IMR-90 (cell line): ENCODE results near the gene UNC13B. TPM values are rescaled to one million over a fixed set of nuclear protein-coding genes. Genes with fewer than 3 reads are reported as not detected.

Source experiments
- ATAC-seq: fragments of 200-7000 bp; cut with Tn5 transposase; 2 replicates; pipeline ENCODE4 v1.9.1; 2020; ENCODE audit warnings: low read depth, mild to moderate bottlenecking, moderate library complexity
- BruUV-seq: library from RNA; stranded (reverse); fragments of 400-500 nt; replicated peaks from 2 replicates; lab custom pipeline; 2021; lab: Mats Ljungman, UMichigan
- CTCF ChIA-PET: fragments of 300-600 bp; formaldehyde crosslinking; extraction: SDS; loops from one replicate; lab custom pipeline; 2021; ENCODE audit warnings: antibody characterized with exemption; lab: Yijun Ruan, JAX
- POLR2A ChIA-PET: fragments of 300-600 bp; sonication (Branson Sonifier 250); formaldehyde crosslinking; loops from one replicate; lab custom pipeline; 2022; ENCODE audit warnings: antibody characterized with exemption; ENCODE audit not compliant: unreplicated experiment; lab: Charles Lee
- DNase-seq: peaks from one replicate; pipeline ENCODE4 v3.0.0; 2013
- H2AFZ ChIP-seq: replicated peaks from 2 replicates; pipeline ENCODE3; 2013; ENCODE audit warnings: low read length, mild to moderate bottlenecking; ENCODE audit not compliant: poor library complexity
- H2AK5ac ChIP-seq: 2 replicates; pipeline ENCODE4 v1.6.1; 2013; ENCODE audit warnings: low read depth, low read length, inconsistent platforms
- H2AK9ac ChIP-seq: replicated peaks from 2 replicates; pipeline ENCODE3; 2013; ENCODE audit warnings: mild to moderate bottlenecking, low read depth, low read length, moderate library complexity; ENCODE audit not compliant: poor library complexity
- H2BK120ac ChIP-seq: 2 replicates; pipeline ENCODE4 v1.6.1; 2013; ENCODE audit warnings: low read depth, low read length, inconsistent platforms
- H2BK15ac ChIP-seq: 3 replicates; pipeline ENCODE4 v1.6.1; 2013; ENCODE audit warnings: low read depth, low read length, inconsistent platforms
- H2BK20ac ChIP-seq: 2 replicates; pipeline ENCODE4 v1.6.1; 2013; ENCODE audit warnings: low read depth, mild to moderate bottlenecking, inconsistent platforms, low read length, moderate library complexity
- H2BK5ac ChIP-seq: 2 replicates; pipeline ENCODE4 v1.6.1; 2013; ENCODE audit warnings: mild to moderate bottlenecking, low read depth, low read length, inconsistent platforms; ENCODE audit not compliant: poor library complexity, severe bottlenecking
- H3K14ac ChIP-seq: replicated peaks from 2 replicates; pipeline ENCODE4 v1.6.1; 2013; ENCODE audit warnings: low read depth, low read length, inconsistent platforms
- H3K18ac ChIP-seq: 2 replicates; pipeline ENCODE4 v1.6.1; 2013; ENCODE audit warnings: low read depth, low read length, control low read depth
- H3K23ac ChIP-seq: 2 replicates; pipeline ENCODE4 v1.6.1; 2013; ENCODE audit warnings: low read depth, low read length, inconsistent platforms
- H3K27ac ChIP-seq: 2 replicates; pipeline ENCODE4 v1.5.1; 2013; ENCODE audit warnings: mild to moderate bottlenecking, control low read depth, low read length; ENCODE audit not compliant: insufficient read depth
- H3K27me3 ChIP-seq: 2 replicates; pipeline ENCODE4 v1.6.1; 2013; ENCODE audit warnings: low read length; ENCODE audit not compliant: control insufficient read depth, insufficient read depth
- H3K36me3 ChIP-seq: 2 replicates; pipeline ENCODE4 v1.6.1; 2013; ENCODE audit warnings: low read length, mixed read lengths; ENCODE audit not compliant: control insufficient read depth, insufficient read depth
- H3K4ac ChIP-seq: 2 replicates; pipeline ENCODE4 v1.6.1; 2013; ENCODE audit warnings: low read depth, low read length, inconsistent platforms
- H3K4me1 ChIP-seq: 2 replicates; pipeline ENCODE4 v1.6.1; 2013; ENCODE audit warnings: low read length, mixed read lengths; ENCODE audit not compliant: control insufficient read depth, insufficient read depth
- H3K4me2 ChIP-seq: 2 replicates; pipeline ENCODE4 v1.6.1; 2013; ENCODE audit warnings: low read depth, mild to moderate bottlenecking, control low read depth, low read length, moderate library complexity
- H3K4me3 ChIP-seq: 2 replicates; pipeline ENCODE4 v1.5.1; 2013; ENCODE audit warnings: low read depth, mild to moderate bottlenecking, control low read depth, low read length, moderate library complexity; ENCODE audit not compliant: insufficient read depth
- H3K56ac ChIP-seq: 2 replicates; pipeline ENCODE4 v1.6.1; 2013; ENCODE audit warnings: low read length, inconsistent platforms; ENCODE audit not compliant: insufficient read depth; ENCODE audit errors: extremely low read depth
- H3K79me1 ChIP-seq, 2 experiments: 2 replicates each; pipeline ENCODE4 v1.6.1; 2013; ENCODE audit warnings: low read length in 2 of 2, inconsistent platforms in 1 of 2, low read depth in 1 of 2
- H3K9ac ChIP-seq: 2 replicates; pipeline ENCODE4 v1.6.1; 2013; ENCODE audit warnings: low read depth, low read length, control low read depth
- H3K9me1 ChIP-seq: 2 replicates; pipeline ENCODE4 v1.6.1; 2013; ENCODE audit warnings: low read length, inconsistent platforms; ENCODE audit not compliant: insufficient read depth
- H3K9me3 ChIP-seq: 2 replicates; pipeline ENCODE4 v1.6.1; 2013; ENCODE audit warnings: low read length; ENCODE audit not compliant: control insufficient read depth, insufficient read depth
- H4K20me1 ChIP-seq: 2 replicates; pipeline ENCODE4 v1.6.1; 2013; ENCODE audit warnings: low read length, inconsistent platforms; ENCODE audit not compliant: insufficient read depth
- H4K5ac ChIP-seq: 2 replicates; pipeline ENCODE4 v1.6.1; 2013; ENCODE audit warnings: mild to moderate bottlenecking, low read depth, low read length, control low read depth
- H4K8ac ChIP-seq, 2 experiments: 2 replicates each; pipeline ENCODE4 v1.6.1; 2013; ENCODE audit warnings: low read depth in 2 of 2, low read length in 2 of 2, control low read depth in 1 of 2, inconsistent platforms in 1 of 2
- H4K91ac ChIP-seq: 2 replicates; pipeline ENCODE4 v1.6.1; 2013; ENCODE audit warnings: low read depth, low read length, inconsistent platforms; ENCODE audit not compliant: insufficient read depth
- CEBPB ChIP-seq: IDR thresholded peaks from 2 replicates; pipeline ENCODE4 v1.6.1; 2012; ENCODE audit warnings: low read depth, low read length, improper control_type of control experiment
- CHD1 ChIP-seq: IDR thresholded peaks from 2 replicates; pipeline ENCODE4 v1.6.1; 2012; ENCODE audit warnings: low read depth, low read length, improper control_type of control experiment
- FOS ChIP-seq: fragments of 150-350 bp; IDR thresholded peaks from 2 replicates; pipeline ENCODE4 v1.6.1; 2016; ENCODE audit warnings: low read depth, low read length
- WGBS, 2 experiments: methylation state at CpG; one replicate each; pipeline versions ENCODE4 v1.1.5 to v1.1.7; 2013; ENCODE audit warnings: missing lambda C conversion rate in 2 of 2; ENCODE audit not compliant: insufficient read length in 1 of 2; ENCODE audit errors: extremely low coverage in 2 of 2; 5-methylcytosine and 5-hydroxymethylcytosine counted together
- dilution Hi-C: fragments of 300-500 bp; cut with HindIII; formaldehyde crosslinking; loops from one replicate; pipeline ENCODE4 v1.14.3; 2018; ENCODE audit warnings: low sequenced_read_pairs; ENCODE audit not compliant: unreplicated experiment
- in situ Hi-C: fragments of 300-500 bp; cut with MboI; formaldehyde crosslinking; loops from 3 replicates; pipeline ENCODE4 v1.14.3; 2019; ENCODE audit warnings: low sequenced_read_pairs, inconsistent platforms, mixed read lengths
- intact Hi-C: fragments of 100-400 bp; cut with micrococcal nuclease; formaldehyde crosslinking; loops from 2 replicates; pipeline ENCODE4 v1.10.0; 2022
- polyA plus RNA-seq, 3 experiments: library from polyadenylated mRNA; depleted of rRNA; stranded (reverse); fragments of >200 nt; gene quantifications; 2 replicates each; pipeline ENCODE4 v1.2.3, GENCODE V29; 2012; ENCODE audit warnings: low replicate concordance in 1 of 3
- total RNA-seq: library from RNA; depleted of rRNA; stranded (reverse); fragments of >200 nt; gene quantifications from 2 replicates; pipeline ENCODE4 v1.2.3, GENCODE V29; 2012

UNC13B gene
- total and polyA plus RNA-seq, 2 of the 4 experiments (the other 2 are of a cell fraction): 7.5 to 14.3 TPM

GRCh38 chr9:35350827-35351549 lies 189.2 kb downstream of the UNC13B start:
- no peaks in the 10 kb centered on the region for H3K27me3 ChIP-seq
- H3K18ac ChIP-seq: peak overlapping the region; percentile 48
- H3K4ac ChIP-seq: peak overlapping the region; percentile 42; the same call in 1 of the 2 replicates
- H4K20me1 ChIP-seq: peaks cover 4% of the 10 kb centered on the region; the same call in 1 of the 2 replicates
- H4K91ac ChIP-seq: no peak overlapping the region; the same call in 1 of the 2 replicates
- TF ChIP-seq FOS (peak; percentile 37; the same call in 1 of the 2 replicates), CEBPB (peak; percentile 40; the same call in 1 of the 2 replicates), CHD1 (no peak)
- no TSS peak for BruUV-seq
- no peak overlapping the region for H3K23ac ChIP-seq
- in situ Hi-C loops: no loop called here
- H2BK120ac ChIP-seq: no peak overlapping the region
- H3K9me1 ChIP-seq: peaks cover 24% of the 10 kb centered on the region
- H2AK9ac ChIP-seq: no peak overlapping the region
- no peak overlapping the region for H3K56ac ChIP-seq
- peak overlapping the region; percentile 68; the same call in 1 of the 3 replicates for H2BK15ac ChIP-seq
- H2BK5ac ChIP-seq: peak overlapping the region; percentile 72
- dilution Hi-C loops: no loop called here
- H3K14ac ChIP-seq: 0 out of 2 replicates have a peak overlapping the region, but pooled peaks have one; percentile 24
- peak; percentile 93 for DNase-seq
- H3K27ac ChIP-seq: peak overlapping the region; percentile 46; the same call in 1 of the 2 replicates
- no peak overlapping the region; the same call in 1 of the 2 replicates for H2BK20ac ChIP-seq
- POLR2A ChIA-PET: no interaction called here
- H4K8ac ChIP-seq: no peak overlapping the region
- WGBS, 2 experiments: no CpG with 5 or more reads among the region's 3 CpGs
- H3K9ac ChIP-seq: no peak overlapping the region
- intact Hi-C loops: loop anchor here (10.0 kb wide), 1 partner anchor 184 kb away; no protein-coding TSS in a partner anchor
- peak overlapping the region; percentile 63 for H3K4me2 ChIP-seq
- ATAC-seq: peak; percentile 90
- 0 out of 2 replicates have a peak overlapping the region, but pooled peaks have one; percentile 15 for H4K5ac ChIP-seq
- no peak overlapping the region for H2AFZ ChIP-seq
- peak overlapping the region; percentile 45; the same call in 1 of the 2 replicates for H2AK5ac ChIP-seq
- H3K4me1 ChIP-seq: peaks cover 26% of the 10 kb centered on the region
- no peaks in the 10 kb centered on the region for H3K9me3 ChIP-seq
- no peak overlapping the region for H3K4me3 ChIP-seq
- H3K36me3 ChIP-seq: no peaks in the 10 kb centered on the region
- H3K79me1 ChIP-seq: peaks cover 0 to 12% of the 10 kb centered on the region in 2 experiments; a peak in 2 of 4 replicates
- CTCF ChIA-PET: no interaction called here
